Natural killer cell (primary cell): ENCODE measurements around the gene LPA. TPM values are rescaled to one million over a fixed set of nuclear protein-coding genes. Genes with fewer than 3 reads are reported as not detected.

Experiments
- ATAC-seq, 3 donors: fragments of 150-1000 bp in 2 of 3; fragments of 200-7000 bp in 1 of 3; cut with Tn5 transposase; 1 replicate in 1 of 3; 2 replicates in 2 of 3; pipeline ENCODE4 v1.10.0; 2021; ENCODE audit warnings: mild to moderate bottlenecking in 2 of 3, moderate library complexity in 2 of 3
- DNase-seq, 2 donors: peaks; one replicate each; pipeline versions ENCODE4 v3.0.0 to v3.0.0-alpha.2; 2013 to 2021; ENCODE audit warnings: mixed read lengths in 1 of 2
- H3K27ac ChIP-seq: one replicate; pipeline ENCODE4 v1.5.1; 2013; ENCODE audit warnings: mild to moderate bottlenecking, low read length
- H3K27me3 ChIP-seq: one replicate; pipeline ENCODE4 v1.6.1; 2013; ENCODE audit warnings: low read length; ENCODE audit not compliant: control insufficient read depth, insufficient read depth
- H3K36me3 ChIP-seq: one replicate; pipeline ENCODE4 v1.6.1; 2013; ENCODE audit warnings: low read length; ENCODE audit not compliant: control insufficient read depth, insufficient read depth
- H3K4me1 ChIP-seq: one replicate; pipeline ENCODE4 v1.6.1; 2013; ENCODE audit warnings: low read length; ENCODE audit not compliant: control insufficient read depth, insufficient read depth
- H3K4me3 ChIP-seq: one replicate; pipeline ENCODE4 v1.5.1; 2013; ENCODE audit warnings: low read length
- H3K9me3 ChIP-seq: one replicate; pipeline ENCODE4 v1.6.1; 2013; ENCODE audit warnings: low read length; ENCODE audit not compliant: control insufficient read depth, insufficient read depth
- H3K27ac Mint-ChIP-seq, 2 donors: one replicate each; pipeline ENCODE4 v1.8.0; 2022; ENCODE audit warnings: mild to moderate bottlenecking in 2 of 2, mixed read lengths in 2 of 2, moderate library complexity in 1 of 2
- H3K27me3 Mint-ChIP-seq, 2 donors: one replicate each; pipeline ENCODE4 v1.8.0; 2022; ENCODE audit warnings: low read depth in 2 of 2, mixed read lengths in 2 of 2
- H3K36me3 Mint-ChIP-seq: one replicate; pipeline ENCODE4 v1.8.0; 2022; ENCODE audit warnings: mixed read lengths
- H3K4me1 Mint-ChIP-seq, 2 donors: one replicate each; pipeline ENCODE4 v1.8.0; 2022; ENCODE audit warnings: mixed read lengths in 2 of 2
- H3K4me3 Mint-ChIP-seq: one replicate; pipeline ENCODE4 v1.8.0; 2022; ENCODE audit warnings: mild to moderate bottlenecking, moderate library complexity, mixed read lengths
- H3K9me3 Mint-ChIP-seq, 2 donors: one replicate each; pipeline ENCODE4 v1.8.0; 2022; ENCODE audit warnings: mixed read lengths in 2 of 2
- CTCF ChIP-seq: fragments of 200-600 bp; IDR thresholded peaks from one replicate; pipeline ENCODE4 v1.8.0; 2022; ENCODE audit warnings: antibody characterized with exemption
- WGBS: methylation state at CpG from one replicate; pipeline ENCODE4 v1.1.7; 2013; ENCODE audit warnings: missing lambda C conversion rate; ENCODE audit not compliant: insufficient coverage; 5-methylcytosine and 5-hydroxymethylcytosine counted together
- intact Hi-C: fragments of 100-400 bp; cut with micrococcal nuclease; formaldehyde crosslinking; loops from one replicate; pipeline ENCODE4 v1.14.2; 2022
- total RNA-seq, 4 donors: library from RNA; stranded (reverse); fragments of 120-200 nt in 1 of 4; gene quantifications; one replicate each; pipeline versions ENCODE4 v1.2.3 to v1.2.4, GENCODE V29; 2013 to 2022

LPA gene
- total RNA-seq, 3 donors from 2014 or later (not counting 1 experiment from before 2014, with no cell fraction given) = not detected

- no peaks in the 10 kb centered on the region for H3K9me3 Mint-ChIP-seq
- intact Hi-C loops = no loop called here
- 60% methylated on average over 2 of the region's 2 CpGs for WGBS
Measured at GRCh38 chr6:160662842-160663241, 1.2 kb downstream of the LPA start.

GRCh38 chr6:160662429-160662828 is 1.6 kb downstream of the LPA start:
- Histone ChIP-seq H3K36me3 (no peaks in the 10 kb centered on the region), H3K27ac (no peak overlapping the region), H3K9me3 (no peaks in the 10 kb centered on the region), H3K4me1 (no peaks in the 10 kb centered on the region), H3K4me3 (no peak overlapping the region), H3K27me3 (peaks cover 2% of the 10 kb centered on the region)
- no peaks in the 10 kb centered on the region for H3K4me1 Mint-ChIP-seq
- no peak for TF ChIP-seq CTCF
- H3K27ac Mint-ChIP-seq = no peak overlapping the region
- DNase-seq (no peak), ATAC-seq (no peak)
- intact Hi-C loops = no loop called here
- no peaks in the 10 kb centered on the region for H3K9me3 Mint-ChIP-seq
- 45% methylated on average over 3 of the region's 3 CpGs for WGBS
- H3K4me3 Mint-ChIP-seq = no peak overlapping the region
- H3K36me3 Mint-ChIP-seq = no peaks in the 10 kb centered on the region
- peaks cover 0 to 3% of the 10 kb centered on the region in 2 donors for H3K27me3 Mint-ChIP-seq

More at GRCh38 chr6:160662842-160663241, 1.2 kb downstream of the LPA start:
- Mint-ChIP-seq H3K4me1 (no peaks in the 10 kb centered on the region), H3K36me3 (no peaks in the 10 kb centered on the region), H3K4me3 (no peak overlapping the region), H3K27me3 (peaks cover 0 to 3% of the 10 kb centered on the region in 2 donors), H3K27ac (no peak overlapping the region)
- Histone ChIP-seq H3K27me3 (peaks cover 2% of the 10 kb centered on the region), H3K4me3 (no peak overlapping the region), H3K4me1 (no peaks in the 10 kb centered on the region), H3K27ac (no peak overlapping the region), H3K36me3 (no peaks in the 10 kb centered on the region), H3K9me3 (no peaks in the 10 kb centered on the region)
- DNase-seq (no peak), ATAC-seq (no peak)
- TF ChIP-seq CTCF = no peak

GRCh38 chr6:160661216-160661615 is 2.9 kb downstream of the LPA start:
- no peak for DNase-seq
- Mint-ChIP-seq H3K4me1 (no peaks in the 10 kb centered on the region), H3K36me3 (no peaks in the 10 kb centered on the region), H3K9me3 (no peaks in the 10 kb centered on the region), H3K27ac (no peak overlapping the region), H3K27me3 (peaks cover 0 to 3% of the 10 kb centered on the region in 2 donors), H3K4me3 (no peak overlapping the region)
- intact Hi-C loops = no loop called here
- H3K27me3 ChIP-seq = peaks cover 2% of the 10 kb centered on the region
- no peak overlapping the region for H3K4me3 ChIP-seq
- no peaks in the 10 kb centered on the region for H3K9me3 ChIP-seq
- TF ChIP-seq CTCF = no peak
- no peaks in the 10 kb centered on the region for H3K4me1 ChIP-seq
- 84% methylated on average over 3 of the region's 3 CpGs for WGBS
- no peaks in the 10 kb centered on the region for H3K36me3 ChIP-seq
- no peak for ATAC-seq
- H3K27ac ChIP-seq = no peak overlapping the region

GRCh38 chr6:160659562-160659961 is 4.5 kb downstream of the LPA start:
- Histone ChIP-seq H3K4me3 (no peak overlapping the region), H3K9me3 (no peaks in the 10 kb centered on the region), H3K36me3 (no peaks in the 10 kb centered on the region), H3K27me3 (peaks cover 2% of the 10 kb centered on the region), H3K27ac (no peak overlapping the region), H3K4me1 (no peaks in the 10 kb centered on the region)
- 78% methylated on average over 4 of the region's 6 CpGs for WGBS
- DNase-seq (no peak), ATAC-seq (no peak)
- no peaks in the 10 kb centered on the region for H3K36me3 Mint-ChIP-seq
- no peak overlapping the region for H3K27ac Mint-ChIP-seq
- H3K27me3 Mint-ChIP-seq = peaks cover 0 to 3% of the 10 kb centered on the region in 2 donors
- no peak overlapping the region for H3K4me3 Mint-ChIP-seq
- intact Hi-C loops = no loop called here
- no peaks in the 10 kb centered on the region for H3K4me1 Mint-ChIP-seq
- H3K9me3 Mint-ChIP-seq = no peaks in the 10 kb centered on the region
- TF ChIP-seq CTCF = no peak
